ENCODE measurements around the gene PPP2R5A.
"Not testable (repeated sequence)": the region's sequence is repeated elsewhere in the genome, so short reads cannot be mapped to it uniquely, and the experiment has no call there.

The PPP2R5A gene

GRCh38 chr1:212359794-212360479 is 74.7 kb downstream of the PPP2R5A start:
- no peak for DNase-seq (ENCODE audit: low spot score)

- no peak for DNase-seq (ENCODE audit: low spot score)
These were observed 79.8 kb downstream of the PPP2R5A start for GRCh38 chr1:212364985-212365384.

GRCh38 chr1:212366901-212367300 is 81.7 kb downstream of the PPP2R5A start:
- DNase-seq (ENCODE audit: low spot score), result no peak

- DNase-seq (ENCODE audit: low spot score), result no peak
These were observed 82.4 kb downstream of the PPP2R5A start for GRCh38 chr1:212367474-212368072.

GRCh38 chr1:212368073-212368484 is 82.9 kb downstream of the PPP2R5A start:
- DNase-seq (ENCODE audit: low spot score), result peak; percentile 48

GRCh38 chr1:212375986-212376385 is 90.8 kb downstream of the PPP2R5A start:
- DNase-seq (ENCODE audit: low spot score), result no peak

- DNase-seq (ENCODE audit: low spot score), result no peak
These were observed 92.4 kb downstream of the PPP2R5A start for GRCh38 chr1:212377644-212378043.

- no peak for DNase-seq (ENCODE audit: low spot score)
These were observed 94.2 kb downstream of the PPP2R5A start for GRCh38 chr1:212379366-212379765.

- no peak for DNase-seq (ENCODE audit: low spot score)
These were observed 96.3 kb downstream of the PPP2R5A start for GRCh38 chr1:212381397-212382035.

GRCh38 chr1:212386029-212386428 is 100.8 kb downstream of the PPP2R5A start:
- no peak for DNase-seq (ENCODE audit: low spot score)

- DNase-seq (ENCODE audit: low spot score), result no peak
These were observed 103.9 kb downstream of the PPP2R5A start for GRCh38 chr1:212388985-212389716.

GRCh38 chr1:212395678-212396437 is 110.6 kb downstream of the PPP2R5A start:
- not testable (repeated sequence) for DNase-seq (ENCODE audit: low spot score)

GRCh38 chr1:212396638-212397037 is 111.4 kb downstream of the PPP2R5A start:
- peak; percentile 25 for DNase-seq (ENCODE audit: low spot score)

GRCh38 chr1:212397171-212397570 is 112.0 kb downstream of the PPP2R5A start:
- no peak for DNase-seq (ENCODE audit: low spot score)

- no peak for DNase-seq (ENCODE audit: low spot score)
These were observed 115.8 kb downstream of the PPP2R5A start for GRCh38 chr1:212401042-212401441.

GRCh38 chr1:212401838-212402582 is 116.8 kb downstream of the PPP2R5A start:
- no peak for DNase-seq (ENCODE audit: low spot score)

GRCh38 chr1:212402666-212403321 is 117.6 kb downstream of the PPP2R5A start:
- DNase-seq (ENCODE audit: low spot score), result no peak

- no peak for DNase-seq (ENCODE audit: low spot score)
These were observed 125.1 kb downstream of the PPP2R5A start for GRCh38 chr1:212410231-212410820.
